Activated naive CD4-positive, alpha-beta T cell treated with anti-CD3 and anti-CD28 coated beads, Interleukin-2, amount 50 U/mL, for 24 hours (primary cell): ENCODE measurements around the gene TRIML2.

Experiments
- H3K27ac Mint-ChIP-seq: one replicate; pipeline ENCODE4 v1.8.0; 2021; ENCODE audit warnings: mild to moderate bottlenecking, mixed read lengths
- H3K27me3 Mint-ChIP-seq: one replicate; pipeline ENCODE4 v1.8.0; 2021; ENCODE audit warnings: mixed read lengths
- H3K36me3 Mint-ChIP-seq: one replicate; pipeline ENCODE4 v1.8.0; 2021; ENCODE audit warnings: mixed read lengths
- H3K4me1 Mint-ChIP-seq: one replicate; pipeline ENCODE4 v1.8.0; 2021; ENCODE audit warnings: mixed read lengths
- H3K4me3 Mint-ChIP-seq: one replicate; pipeline ENCODE4 v1.8.0; 2021; ENCODE audit warnings: mild to moderate bottlenecking, mixed read lengths
- H3K9me3 Mint-ChIP-seq: one replicate; pipeline ENCODE4 v1.8.0; 2021; ENCODE audit warnings: mixed read lengths

The TRIML2 gene, protein sequence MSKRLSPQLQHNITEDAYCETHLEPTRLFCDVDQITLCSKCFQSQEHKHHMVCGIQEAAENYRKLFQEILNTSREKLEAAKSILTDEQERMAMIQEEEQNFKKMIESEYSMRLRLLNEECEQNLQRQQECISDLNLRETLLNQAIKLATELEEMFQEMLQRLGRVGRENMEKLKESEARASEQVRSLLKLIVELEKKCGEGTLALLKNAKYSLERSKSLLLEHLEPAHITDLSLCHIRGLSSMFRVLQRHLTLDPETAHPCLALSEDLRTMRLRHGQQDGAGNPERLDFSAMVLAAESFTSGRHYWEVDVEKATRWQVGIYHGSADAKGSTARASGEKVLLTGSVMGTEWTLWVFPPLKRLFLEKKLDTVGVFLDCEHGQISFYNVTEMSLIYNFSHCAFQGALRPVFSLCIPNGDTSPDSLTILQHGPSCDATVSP

GRCh38 chr4:188109157-188109755, at the start of gene TRIML2:
TRIML2 (minus strand) TSS chr4:188109603; CDS start chr4:188105368, 4,235 bp downstream.
- Mint-ChIP-seq H3K27ac (no peak within 1 kb of the TSS), H3K9me3 (peaks cover 4% of the 10 kb centered on the region), H3K4me1 (no peaks in the 10 kb centered on the region), H3K27me3 (no peaks in the 10 kb centered on the region), H3K4me3 (no peak within 1 kb of the TSS), H3K36me3 (no peaks in the 10 kb centered on the region)

DNA sequence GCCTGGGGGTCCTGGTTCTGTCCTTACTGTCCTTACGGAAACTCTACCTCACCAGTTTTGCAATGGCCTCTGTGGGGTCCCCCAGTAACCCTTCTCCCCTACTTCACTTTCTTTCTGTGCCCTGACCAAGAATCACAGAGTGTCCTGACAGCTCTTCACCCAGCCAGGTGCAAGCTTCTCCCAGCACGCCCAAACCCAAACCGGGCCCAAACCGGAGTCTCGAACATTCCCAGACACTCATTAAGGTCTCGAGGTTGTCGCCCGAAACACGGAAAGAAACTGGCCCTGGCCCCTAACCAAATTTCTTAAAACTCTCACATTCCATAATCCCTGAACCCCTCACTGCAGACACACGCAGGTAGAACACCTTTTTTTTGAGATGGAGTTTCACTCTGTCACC, 48.9 kb upstream of the TRIML2 start:
- H3K9me3 Mint-ChIP-seq: no peaks in the 10 kb centered on the region
- H3K36me3 Mint-ChIP-seq: no peaks in the 10 kb centered on the region
- H3K4me1 Mint-ChIP-seq: no peaks in the 10 kb centered on the region
- H3K27ac Mint-ChIP-seq: no peak overlapping the region
- no peaks in the 10 kb centered on the region for H3K27me3 Mint-ChIP-seq
- no peak overlapping the region for H3K4me3 Mint-ChIP-seq

GRCh38 chr4:188154668-188155405, 45.4 kb upstream of the TRIML2 start:
- Mint-ChIP-seq H3K4me3 (no peak overlapping the region), H3K9me3 (no peaks in the 10 kb centered on the region), H3K27ac (no peak overlapping the region), H3K27me3 (no peaks in the 10 kb centered on the region), H3K4me1 (no peaks in the 10 kb centered on the region), H3K36me3 (no peaks in the 10 kb centered on the region)

DNA sequence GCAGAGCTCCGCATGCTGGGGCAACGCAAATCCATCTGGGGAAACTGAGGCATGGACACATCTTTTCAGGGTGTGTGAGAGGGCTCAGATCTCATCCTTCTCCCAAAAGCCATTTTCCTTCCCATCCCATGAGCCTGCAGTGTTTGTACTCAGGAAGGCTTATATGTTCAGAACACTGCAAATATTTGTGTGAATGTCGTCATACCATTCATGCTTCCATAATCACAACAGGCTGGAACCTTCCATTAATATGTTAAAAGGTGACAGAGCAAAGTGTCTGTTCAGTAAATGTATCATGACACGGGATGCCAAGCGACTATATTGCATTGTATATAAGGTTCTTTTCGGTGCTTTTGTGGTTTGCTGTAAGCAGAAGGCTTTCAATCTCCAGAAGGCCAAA, 38.4 kb upstream of the TRIML2 start:
- H3K4me1 Mint-ChIP-seq: no peaks in the 10 kb centered on the region
- H3K9me3 Mint-ChIP-seq: no peaks in the 10 kb centered on the region
- H3K36me3 Mint-ChIP-seq: no peaks in the 10 kb centered on the region
- no peak overlapping the region for H3K27ac Mint-ChIP-seq
- no peak overlapping the region for H3K4me3 Mint-ChIP-seq
- peaks cover 1% of the 10 kb centered on the region for H3K27me3 Mint-ChIP-seq

DNA sequence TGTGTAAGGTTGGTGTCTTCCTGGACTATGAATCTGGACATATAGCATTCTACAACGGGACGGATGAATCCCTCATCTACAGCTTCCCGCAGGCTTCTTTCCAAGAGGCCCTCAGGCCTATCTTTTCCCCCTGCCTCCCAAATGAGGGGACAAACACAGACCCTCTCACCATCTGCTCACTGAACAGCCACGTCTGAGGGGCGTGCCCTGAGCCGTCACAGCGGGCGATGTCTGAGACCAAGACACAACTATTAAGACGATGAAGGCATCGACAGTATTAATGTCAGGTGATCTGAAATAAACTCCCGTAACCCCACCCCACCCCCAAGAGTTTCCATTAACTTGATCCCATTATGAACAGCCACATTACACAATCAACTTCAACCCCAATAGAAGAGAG, 37.8 kb upstream of the TRIML2 start:
- Mint-ChIP-seq H3K27ac (no peak overlapping the region), H3K4me3 (no peak overlapping the region), H3K27me3 (peaks cover 1% of the 10 kb centered on the region), H3K36me3 (no peaks in the 10 kb centered on the region), H3K4me1 (no peaks in the 10 kb centered on the region), H3K9me3 (no peaks in the 10 kb centered on the region)

GRCh38 chr4:188146618-188147017, 37.2 kb upstream of the TRIML2 start:
- no peaks in the 10 kb centered on the region for H3K9me3 Mint-ChIP-seq
- H3K4me3 Mint-ChIP-seq: no peak overlapping the region
- H3K27ac Mint-ChIP-seq: no peak overlapping the region
- peaks cover 1% of the 10 kb centered on the region for H3K27me3 Mint-ChIP-seq
- H3K4me1 Mint-ChIP-seq: no peaks in the 10 kb centered on the region
- H3K36me3 Mint-ChIP-seq: no peaks in the 10 kb centered on the region

GRCh38 chr4:188145601-188146000, 36.2 kb upstream of the TRIML2 start:
- Mint-ChIP-seq H3K4me3 (no peak overlapping the region), H3K4me1 (no peaks in the 10 kb centered on the region), H3K9me3 (no peaks in the 10 kb centered on the region), H3K27me3 (peaks cover 1% of the 10 kb centered on the region), H3K36me3 (no peaks in the 10 kb centered on the region), H3K27ac (no peak overlapping the region)

GRCh38 chr4:188143731-188144130, 34.3 kb upstream of the TRIML2 start:
- Mint-ChIP-seq H3K36me3 (no peaks in the 10 kb centered on the region), H3K9me3 (no peaks in the 10 kb centered on the region), H3K27ac (no peak overlapping the region), H3K27me3 (peaks cover 1% of the 10 kb centered on the region), H3K4me1 (no peaks in the 10 kb centered on the region), H3K4me3 (no peak overlapping the region)

GRCh38 chr4:188139671-188140070, 30.3 kb upstream of the TRIML2 start:
- H3K27me3 Mint-ChIP-seq: peaks cover 1% of the 10 kb centered on the region
- no peaks in the 10 kb centered on the region for H3K4me1 Mint-ChIP-seq
- H3K27ac Mint-ChIP-seq: no peak overlapping the region
- no peaks in the 10 kb centered on the region for H3K9me3 Mint-ChIP-seq
- H3K4me3 Mint-ChIP-seq: no peak overlapping the region
- peaks cover 1% of the 10 kb centered on the region for H3K36me3 Mint-ChIP-seq

DNA sequence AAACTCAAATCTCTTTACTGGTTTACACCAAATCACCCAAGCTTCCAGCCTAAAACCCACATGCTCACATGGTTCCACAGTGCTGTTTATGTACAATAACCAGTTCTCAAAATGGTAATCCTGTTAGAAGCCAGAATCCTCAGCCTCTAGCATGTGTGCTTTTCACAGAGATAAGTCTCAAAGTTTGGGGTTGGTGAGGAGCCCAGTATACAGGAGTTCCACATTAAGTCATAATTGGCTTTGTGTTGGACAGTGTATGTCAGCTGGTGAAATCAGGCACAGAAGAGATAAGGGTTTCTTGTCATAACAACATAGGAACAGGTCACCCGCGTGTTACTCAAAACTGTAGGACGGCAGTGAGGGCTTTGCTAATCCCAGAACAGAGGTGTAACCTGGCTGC, 29.7 kb upstream of the TRIML2 start, which contains the start of gene TRIML1:
Gene TRIML1 (plus strand): TSS at position 301 of the 400 bp plus-strand sequence. CDS start 118 bp downstream, outside the sequence.
- Mint-ChIP-seq H3K4me3 (no peak within 1 kb of the TSS), H3K27ac (no peak within 1 kb of the TSS), H3K36me3 (peaks cover 1% of the 10 kb centered on the region), H3K9me3 (no peaks in the 10 kb centered on the region), H3K4me1 (no peaks in the 10 kb centered on the region), H3K27me3 (no peaks in the 10 kb centered on the region)

DNA sequence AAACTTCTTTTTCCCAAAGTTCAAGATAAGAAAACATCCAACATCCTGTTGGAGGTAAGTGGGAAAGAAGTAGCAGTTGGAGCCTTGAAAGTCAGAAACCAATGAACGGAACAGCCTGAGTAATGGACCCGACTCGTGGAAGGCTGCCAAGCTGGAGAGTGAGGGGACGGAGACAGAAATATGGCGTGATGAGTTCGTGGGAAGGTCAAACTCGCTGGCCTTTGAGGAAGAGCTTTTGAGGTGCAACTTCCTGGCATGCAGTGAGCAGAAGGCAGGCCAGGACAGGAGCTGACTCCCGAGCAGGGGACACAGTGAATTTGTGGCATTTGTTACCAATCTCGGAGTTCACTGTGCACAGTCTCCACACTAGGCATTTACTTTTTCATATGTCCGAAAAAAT, 28.8 kb upstream of the TRIML2 start:
- H3K9me3 Mint-ChIP-seq: no peaks in the 10 kb centered on the region
- no peaks in the 10 kb centered on the region for H3K27me3 Mint-ChIP-seq
- H3K36me3 Mint-ChIP-seq: peaks cover 1% of the 10 kb centered on the region
- no peaks in the 10 kb centered on the region for H3K4me1 Mint-ChIP-seq
- no peak overlapping the region for H3K27ac Mint-ChIP-seq
- no peak overlapping the region for H3K4me3 Mint-ChIP-seq

DNA sequence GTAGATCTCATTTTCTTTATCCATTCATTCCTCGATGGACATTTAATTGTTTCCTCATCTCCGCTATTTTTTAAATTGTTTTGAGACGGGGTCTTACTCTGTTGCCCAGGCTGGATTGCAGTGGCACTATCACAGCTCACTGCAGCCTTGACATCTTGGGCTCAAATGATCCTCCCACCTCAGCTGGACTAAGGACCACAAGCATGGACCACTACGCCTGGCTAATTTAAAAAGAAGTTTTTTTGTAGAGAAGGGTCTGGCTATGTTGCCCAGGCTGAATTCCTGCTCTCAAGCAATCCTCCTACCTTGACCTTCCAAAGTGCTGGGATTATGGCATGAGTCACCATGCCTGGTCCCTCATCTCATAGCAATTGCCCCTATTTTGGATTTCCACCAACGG, 22.8 kb upstream of the TRIML2 start:
- no peak overlapping the region for H3K27ac Mint-ChIP-seq
- no peaks in the 10 kb centered on the region for H3K27me3 Mint-ChIP-seq
- H3K36me3 Mint-ChIP-seq: peaks cover 1% of the 10 kb centered on the region
- no peak overlapping the region for H3K4me3 Mint-ChIP-seq
- no peaks in the 10 kb centered on the region for H3K9me3 Mint-ChIP-seq
- H3K4me1 Mint-ChIP-seq: no peaks in the 10 kb centered on the region

- Mint-ChIP-seq H3K27ac (no peak overlapping the region), H3K9me3 (peaks cover 4% of the 10 kb centered on the region), H3K4me1 (no peaks in the 10 kb centered on the region), H3K4me3 (no peak overlapping the region), H3K36me3 (no peaks in the 10 kb centered on the region), H3K27me3 (no peaks in the 10 kb centered on the region)
Observed at GRCh38 chr4:188130355-188130754, 21.0 kb upstream of the TRIML2 start.

- Mint-ChIP-seq H3K36me3 (no peaks in the 10 kb centered on the region), H3K27me3 (no peaks in the 10 kb centered on the region), H3K9me3 (peaks cover 4% of the 10 kb centered on the region), H3K4me3 (no peak overlapping the region), H3K4me1 (no peaks in the 10 kb centered on the region), H3K27ac (no peak overlapping the region)
Observed at GRCh38 chr4:188127214-188127874, 17.9 kb upstream of the TRIML2 start.

GRCh38 chr4:188121530-188121929, 12.1 kb upstream of the TRIML2 start:
- no peak overlapping the region for H3K27ac Mint-ChIP-seq
- H3K9me3 Mint-ChIP-seq: peaks cover 4% of the 10 kb centered on the region
- H3K4me1 Mint-ChIP-seq: no peaks in the 10 kb centered on the region
- H3K27me3 Mint-ChIP-seq: no peaks in the 10 kb centered on the region
- no peak overlapping the region for H3K4me3 Mint-ChIP-seq
- no peaks in the 10 kb centered on the region for H3K36me3 Mint-ChIP-seq
